HG03025 (cell line): ENCODE measurements around the gene SLC7A14.
"Not testable (repeated sequence)": the region's sequence is repeated elsewhere in the genome, so short reads cannot be mapped to it uniquely, and the experiment has no call there.

Experiments used
- ATAC-seq: cut with Tn5 transposase; IDR thresholded peaks from one replicate; pipeline ENCODE4 v1.9.1; 2021; ENCODE audit warnings: mild to moderate bottlenecking, moderate library complexity; ENCODE audit not compliant: unreplicated experiment, low FRiP score

The SLC7A14 gene

GRCh38 chr3:170598091-170598502 is 12.2 kb upstream of the SLC7A14 start:
- ATAC-seq, result no peak

- no peak for ATAC-seq
Measured at GRCh38 chr3:170594528-170594927, 8.7 kb upstream of the SLC7A14 start.

DNA sequence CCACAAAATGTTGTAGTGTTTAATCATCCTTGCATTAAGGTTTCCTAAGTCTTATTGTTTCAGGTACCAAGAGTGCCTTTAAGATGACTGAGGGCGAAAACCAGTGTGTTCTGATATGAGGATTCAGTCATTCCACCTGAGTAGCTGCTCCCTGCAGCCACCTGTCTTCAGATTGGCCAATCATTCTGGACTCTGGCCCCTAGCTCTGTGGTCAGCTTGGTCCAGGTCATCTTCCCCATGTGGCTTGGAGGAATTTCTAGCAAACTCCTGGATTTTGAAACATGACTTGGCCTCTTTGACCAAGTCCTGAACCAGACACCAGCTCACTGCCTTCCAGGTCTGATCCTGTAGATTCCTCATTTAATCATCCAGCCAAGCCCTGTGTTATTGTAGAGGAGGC is 7.8 kb upstream of the SLC7A14 start:
- no peak for ATAC-seq

DNA sequence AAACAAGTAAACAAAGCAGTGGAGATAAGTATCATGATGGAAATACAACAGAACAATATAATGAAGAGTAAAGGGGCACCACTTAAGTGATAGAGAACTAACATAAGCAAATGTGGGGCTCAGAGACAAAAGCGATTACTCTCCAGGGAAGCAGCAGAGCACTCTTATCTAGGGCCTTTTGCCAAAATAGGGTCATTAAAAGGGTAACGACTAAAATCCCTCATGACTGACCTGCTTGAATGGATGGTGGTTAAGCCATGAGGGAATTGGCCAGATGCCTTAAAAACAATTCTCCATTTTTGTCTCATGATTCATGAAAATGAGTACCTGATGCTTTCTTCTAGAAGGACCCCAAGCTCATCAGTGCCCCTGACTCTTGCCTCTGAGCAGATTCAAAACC is 3.2 kb upstream of the SLC7A14 start:
- ATAC-seq, result no peak

- no peak for ATAC-seq
Measured at GRCh38 chr3:170585008-170585936, 603 bp downstream of the SLC7A14 start.

DNA sequence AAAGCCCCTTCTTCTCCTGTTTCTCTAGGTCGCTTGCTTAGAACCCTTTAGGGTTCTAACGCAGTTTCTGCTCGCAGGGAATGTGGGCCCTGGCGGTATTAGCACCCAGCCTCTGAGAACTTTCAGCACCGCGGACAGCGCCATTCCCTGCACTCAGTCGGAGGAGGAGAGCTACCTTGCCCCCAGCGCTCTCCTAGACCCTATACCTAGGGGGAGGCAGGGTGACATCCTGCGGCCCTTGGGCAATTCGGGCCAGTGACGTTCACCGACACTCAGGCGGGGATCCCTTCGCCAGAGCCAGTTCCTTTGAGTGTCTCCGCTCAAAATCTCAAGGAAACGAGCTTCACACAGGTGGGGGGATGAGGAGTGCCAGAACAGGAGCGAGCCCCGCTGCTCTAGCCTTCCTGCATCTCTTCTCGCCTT is 1.3 kb downstream of the SLC7A14 start:
- ATAC-seq, result no peak

DNA sequence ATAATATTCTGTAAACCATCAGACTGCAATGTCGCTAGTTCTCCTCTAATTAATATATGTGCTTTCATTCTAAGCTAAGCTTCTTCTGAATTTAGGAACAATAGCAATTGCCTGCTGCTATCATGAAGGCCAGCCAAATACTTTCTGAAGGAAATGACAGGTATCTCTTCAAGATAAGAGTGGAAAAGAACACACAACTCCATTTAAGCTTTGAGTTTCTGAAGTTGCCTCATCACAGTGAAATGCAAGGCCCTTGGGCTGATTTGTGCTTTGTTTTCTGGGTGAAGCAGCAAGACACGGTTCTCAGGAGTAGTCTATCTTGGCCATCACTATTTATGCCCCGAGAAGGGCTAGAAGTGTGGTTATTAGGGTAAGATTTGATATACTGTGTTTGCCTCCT is 6.2 kb downstream of the SLC7A14 start:
- no peak for ATAC-seq

DNA sequence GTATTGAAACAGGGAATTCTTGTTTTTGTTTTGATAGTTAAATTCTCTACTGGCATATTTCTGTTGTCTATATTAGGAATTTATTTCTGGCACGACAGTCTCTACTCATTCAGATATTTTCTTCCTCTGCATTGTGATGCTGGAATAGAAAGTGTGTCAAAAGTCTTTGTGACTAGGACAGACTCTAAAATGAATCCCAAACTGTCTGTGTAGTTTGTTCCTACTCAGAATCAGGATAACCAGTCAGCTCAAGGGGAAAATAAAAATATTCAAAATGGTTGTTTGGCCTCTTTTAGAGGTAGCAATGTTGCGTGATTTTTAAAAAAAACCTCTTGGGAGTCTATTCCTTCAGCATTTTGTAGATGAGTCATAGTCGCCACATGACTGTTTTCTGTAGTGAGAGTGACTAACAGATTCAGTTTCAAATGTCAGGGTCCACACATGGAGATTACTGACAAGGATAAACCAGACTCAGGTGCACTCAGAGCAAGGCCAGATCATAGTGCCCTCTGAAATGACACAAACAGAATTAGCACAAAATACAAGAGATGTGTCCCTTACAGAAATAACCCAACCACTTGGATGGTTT is 13.1 kb downstream of the SLC7A14 start:
- peak; percentile 95 for ATAC-seq

DNA sequence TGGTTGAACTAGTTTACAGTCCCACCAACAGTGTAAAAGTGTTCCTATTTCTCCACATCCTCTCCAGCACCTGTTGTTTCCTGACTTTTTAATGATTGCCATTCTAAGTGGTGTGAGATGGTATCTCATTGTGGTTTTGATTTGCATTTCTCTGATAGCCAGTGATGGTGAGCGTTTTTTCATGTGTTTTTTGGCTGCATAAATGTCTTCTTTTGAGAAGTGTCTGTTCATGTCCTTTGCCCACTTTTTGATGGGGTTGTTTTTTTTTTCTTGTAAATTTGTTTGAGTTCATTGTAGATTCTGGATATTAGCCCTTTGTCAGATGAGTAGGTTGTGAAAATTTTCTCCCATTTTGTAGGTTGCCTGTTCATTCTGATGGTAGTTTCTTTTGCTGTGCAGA is 18.3 kb downstream of the SLC7A14 start:
- ATAC-seq, result not testable (repeated sequence)

GRCh38 chr3:170566413-170566812 is 19.5 kb downstream of the SLC7A14 start:
- no peak for ATAC-seq

- no peak for ATAC-seq
Measured at GRCh38 chr3:170565495-170565894, 20.4 kb downstream of the SLC7A14 start.

- peak; percentile 68 for ATAC-seq
Measured at GRCh38 chr3:170564664-170565063, 21.2 kb downstream of the SLC7A14 start.

GRCh38 chr3:170563712-170564423 is 22.0 kb downstream of the SLC7A14 start:
- peak; percentile 68 for ATAC-seq

DNA sequence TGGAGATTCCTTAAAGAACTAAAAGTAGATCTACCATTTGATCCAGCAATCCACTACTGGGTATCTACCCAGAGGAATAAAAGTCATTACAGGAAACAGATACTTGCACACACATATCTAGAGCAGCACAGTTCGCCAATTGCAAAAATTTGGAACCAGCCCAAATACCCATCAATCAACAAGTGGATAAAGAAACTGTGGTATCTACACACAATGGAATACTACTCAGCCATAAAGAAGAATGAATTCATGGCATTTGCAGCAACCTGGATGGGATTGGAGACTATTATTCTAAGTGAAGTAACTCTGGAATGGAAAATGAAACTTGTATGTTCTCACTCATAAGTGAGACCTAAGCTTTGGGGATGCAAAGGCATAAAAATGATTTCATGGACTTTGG is 23.8 kb downstream of the SLC7A14 start:
- ATAC-seq, result no peak

DNA sequence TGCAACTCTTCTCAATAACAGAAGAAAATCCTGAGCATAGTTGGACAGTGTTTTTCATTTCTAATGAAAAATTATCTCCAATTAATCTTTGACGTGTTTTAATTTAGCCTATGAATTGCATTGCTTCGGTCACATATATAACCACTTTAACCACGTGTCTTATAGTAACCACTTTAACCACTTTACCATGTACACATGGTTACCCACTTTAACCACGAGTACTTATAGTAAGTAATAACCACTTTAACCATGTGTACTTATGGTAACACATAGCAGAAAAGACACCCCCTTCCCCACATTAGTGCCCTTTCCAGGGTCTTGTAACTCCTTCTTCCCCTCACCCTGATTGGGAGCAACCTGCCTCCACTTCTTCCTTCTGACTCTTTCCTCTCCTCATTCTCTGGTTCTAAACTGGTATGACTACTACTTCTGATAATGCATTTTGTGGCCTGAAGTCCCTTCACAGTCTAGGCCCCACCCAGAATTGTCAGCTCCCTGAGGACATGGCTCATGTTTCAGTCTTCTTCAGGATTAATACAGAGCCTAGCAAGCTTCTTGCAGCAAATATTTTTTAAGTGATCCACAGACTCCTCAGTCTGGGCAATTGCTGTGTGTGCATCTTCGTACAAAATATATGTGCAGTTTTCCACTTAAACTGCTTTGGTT is 25.0 kb downstream of the SLC7A14 start:
- ATAC-seq, result no peak

DNA sequence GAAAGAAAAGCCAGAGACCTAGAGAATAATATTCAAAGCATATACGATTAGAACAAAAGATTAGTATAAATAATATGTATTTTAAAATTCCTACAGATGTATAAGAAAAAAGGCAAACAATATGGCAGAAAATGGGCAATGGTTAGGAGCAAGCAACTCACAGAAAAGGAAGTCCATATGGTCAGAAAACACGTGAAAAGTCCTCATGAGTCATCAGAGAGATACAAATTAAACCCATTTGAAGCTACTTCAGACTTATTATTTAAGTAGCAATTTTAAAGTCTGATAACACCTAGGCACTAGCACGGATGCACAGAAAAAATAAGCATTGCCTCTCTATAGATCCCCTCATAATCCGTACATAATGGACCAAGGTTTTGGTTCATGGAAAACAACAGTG is 25.6 kb downstream of the SLC7A14 start:
- ATAC-seq, result no peak

- ATAC-seq, result no peak
Measured at GRCh38 chr3:170558427-170558826, 27.4 kb downstream of the SLC7A14 start.

DNA sequence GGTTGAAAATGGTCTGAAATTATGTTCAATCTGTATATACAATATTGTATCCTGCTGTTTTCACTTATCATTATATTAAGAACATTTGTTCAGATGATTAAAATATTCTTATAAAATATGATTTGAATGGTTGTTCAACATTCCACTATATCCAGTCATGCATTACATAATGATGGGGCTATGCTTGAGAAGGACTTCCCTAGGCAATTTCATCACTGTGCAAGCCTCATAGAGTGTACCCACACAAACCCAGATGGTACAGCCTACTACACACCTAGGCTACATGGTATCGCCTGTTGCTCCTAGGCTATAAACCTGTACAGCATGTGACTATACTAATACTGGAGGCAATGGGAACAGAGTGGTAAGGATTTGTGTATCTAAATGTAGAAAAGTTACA is 30.5 kb downstream of the SLC7A14 start:
- no peak for ATAC-seq

DNA sequence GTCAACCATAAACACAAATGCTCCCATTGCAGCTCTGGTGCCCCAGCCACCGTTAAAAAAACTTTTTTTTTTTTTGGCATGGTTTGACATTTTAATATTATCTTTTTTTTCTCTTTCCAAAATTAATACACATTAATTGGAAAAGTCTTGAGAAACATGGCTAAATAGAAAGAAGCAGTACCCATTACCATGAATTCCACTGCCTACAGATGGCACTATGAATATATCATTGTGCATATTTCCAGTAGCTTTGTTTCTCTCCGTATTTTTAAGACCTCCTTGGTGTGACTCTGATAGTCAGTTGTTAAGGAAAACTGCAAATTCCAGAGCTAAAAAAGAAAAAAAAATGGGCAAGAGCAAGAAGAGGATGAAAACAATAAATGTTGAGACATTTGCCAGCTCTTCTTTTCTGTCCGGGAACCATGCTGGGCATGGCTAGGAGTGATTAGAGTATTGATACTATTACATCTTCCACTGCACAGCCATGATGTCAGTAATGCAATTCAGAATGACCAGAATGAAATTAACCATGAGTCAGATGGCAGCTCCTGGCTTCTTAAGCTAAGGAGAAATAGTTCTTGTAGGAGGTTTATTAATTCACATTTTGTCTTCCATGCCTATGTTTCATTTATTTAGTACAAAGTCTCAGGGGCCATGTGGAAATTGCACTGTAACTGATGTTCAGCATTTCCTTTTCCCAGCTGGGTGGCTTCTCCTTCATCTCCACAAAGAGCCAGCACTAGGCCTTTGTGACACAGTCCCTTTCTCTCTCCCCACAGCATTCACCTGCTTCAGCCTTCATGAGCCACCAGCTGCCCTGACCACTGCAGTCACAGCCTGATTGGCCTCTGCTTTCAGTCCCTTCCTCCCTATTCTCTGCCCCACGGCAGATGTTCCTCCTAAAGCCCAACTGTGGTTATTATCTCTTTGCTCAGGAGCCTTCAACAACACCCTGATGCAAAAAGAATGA is 31.8 kb downstream of the SLC7A14 start:
- ATAC-seq, result no peak

DNA sequence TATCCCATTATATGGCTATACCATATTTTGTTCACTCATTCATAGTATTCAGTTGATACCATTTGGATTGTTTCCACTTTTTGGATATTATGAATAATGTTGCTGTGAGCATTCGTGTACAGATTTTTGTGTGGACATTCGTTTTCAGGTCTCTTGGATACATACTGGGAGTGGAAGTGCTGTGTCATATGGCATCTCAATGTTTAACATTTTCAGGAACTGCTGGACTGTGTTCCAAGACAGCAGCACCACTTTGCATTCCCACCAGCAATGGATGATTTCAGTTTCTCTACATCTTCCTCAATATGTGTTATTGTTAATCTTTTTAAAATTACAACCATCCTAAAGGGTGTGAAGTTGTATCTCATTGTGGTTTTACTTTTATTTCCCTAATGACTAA is 34.6 kb downstream of the SLC7A14 start:
- ATAC-seq, result no peak
